Fibroblast of the aortic adventitia (primary cell): ENCODE data around the gene IL11RA. TPM values are rescaled to one million over a fixed set of nuclear protein-coding genes. Genes with fewer than 3 reads are reported as not detected.
A peak's percentile ranks its signal among the peaks of the same experiment; 100 is the strongest.

Experiments used
- DNase-seq: peaks from one replicate; pipeline ENCODE4 v3.0.0-alpha.2; 2010; ENCODE audit warnings: low read depth
- H3K4me3 ChIP-seq: 2 replicates; pipeline ENCODE4 v1.5.1; 2011; ENCODE audit warnings: low read depth, mild to moderate bottlenecking, control low read depth, low read length, moderate library complexity
- total RNA-seq: library from RNA; depleted of rRNA; stranded (reverse); fragments of >200 nt; gene quantifications from 2 replicates; pipeline ENCODE4 v1.2.3, GENCODE V29; 2012; ENCODE audit warnings: low replicate concordance
- TF ChIP-seq, protein P1 (sequence below): IDR thresholded peaks from 2 replicates; pipeline ENCODE4 v1.5.1; 2011; ENCODE audit warnings: mild to moderate bottlenecking, low read length, control low read depth, inconsistent platforms; ENCODE audit not compliant: insufficient read depth

IL11RA gene
- total RNA-seq, 1 donor = 23.8 TPM

DNA sequence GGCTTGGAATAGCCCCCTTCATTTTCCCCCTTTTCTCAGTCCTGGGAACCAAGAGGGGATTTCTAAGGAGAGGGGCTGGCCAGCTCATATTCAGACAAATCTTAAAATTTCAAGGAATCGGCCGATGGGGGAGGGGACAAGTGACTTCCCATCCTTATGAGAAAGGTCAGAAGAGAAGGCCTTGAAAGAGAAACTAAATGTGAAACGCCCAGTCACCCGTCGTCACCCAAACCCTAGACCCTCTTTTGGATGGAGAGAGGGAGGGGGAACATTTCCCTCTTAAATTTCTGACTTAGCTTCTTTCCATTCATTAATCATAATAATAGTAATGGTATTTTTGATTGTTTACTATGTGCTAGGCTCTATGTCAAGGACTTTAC lies 39.9 kb downstream of the IL11RA start:
- no peak overlapping the region for H3K4me3 ChIP-seq
- TF ChIP-seq, protein P1, sequence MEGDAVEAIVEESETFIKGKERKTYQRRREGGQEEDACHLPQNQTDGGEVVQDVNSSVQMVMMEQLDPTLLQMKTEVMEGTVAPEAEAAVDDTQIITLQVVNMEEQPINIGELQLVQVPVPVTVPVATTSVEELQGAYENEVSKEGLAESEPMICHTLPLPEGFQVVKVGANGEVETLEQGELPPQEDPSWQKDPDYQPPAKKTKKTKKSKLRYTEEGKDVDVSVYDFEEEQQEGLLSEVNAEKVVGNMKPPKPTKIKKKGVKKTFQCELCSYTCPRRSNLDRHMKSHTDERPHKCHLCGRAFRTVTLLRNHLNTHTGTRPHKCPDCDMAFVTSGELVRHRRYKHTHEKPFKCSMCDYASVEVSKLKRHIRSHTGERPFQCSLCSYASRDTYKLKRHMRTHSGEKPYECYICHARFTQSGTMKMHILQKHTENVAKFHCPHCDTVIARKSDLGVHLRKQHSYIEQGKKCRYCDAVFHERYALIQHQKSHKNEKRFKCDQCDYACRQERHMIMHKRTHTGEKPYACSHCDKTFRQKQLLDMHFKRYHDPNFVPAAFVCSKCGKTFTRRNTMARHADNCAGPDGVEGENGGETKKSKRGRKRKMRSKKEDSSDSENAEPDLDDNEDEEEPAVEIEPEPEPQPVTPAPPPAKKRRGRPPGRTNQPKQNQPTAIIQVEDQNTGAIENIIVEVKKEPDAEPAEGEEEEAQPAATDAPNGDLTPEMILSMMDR = no peak
- DNase-seq = no peak

GRCh38 chr9:34693560-34693959 lies 41.6 kb downstream of the IL11RA start:
- TF ChIP-seq, protein P1 = no peak
- no peak for DNase-seq
- H3K4me3 ChIP-seq = no peak overlapping the region

GRCh38 chr9:34694811-34695210 lies 42.8 kb downstream of the IL11RA start:
- no peak overlapping the region for H3K4me3 ChIP-seq
- TF ChIP-seq, protein P1 = no peak
- peak; percentile 54 for DNase-seq

- DNase-seq = peak; percentile 43
- TF ChIP-seq, protein P1 = peak; percentile 89
Measured at GRCh38 chr9:34701023-34701768, 49.2 kb downstream of the IL11RA start.

DNA sequence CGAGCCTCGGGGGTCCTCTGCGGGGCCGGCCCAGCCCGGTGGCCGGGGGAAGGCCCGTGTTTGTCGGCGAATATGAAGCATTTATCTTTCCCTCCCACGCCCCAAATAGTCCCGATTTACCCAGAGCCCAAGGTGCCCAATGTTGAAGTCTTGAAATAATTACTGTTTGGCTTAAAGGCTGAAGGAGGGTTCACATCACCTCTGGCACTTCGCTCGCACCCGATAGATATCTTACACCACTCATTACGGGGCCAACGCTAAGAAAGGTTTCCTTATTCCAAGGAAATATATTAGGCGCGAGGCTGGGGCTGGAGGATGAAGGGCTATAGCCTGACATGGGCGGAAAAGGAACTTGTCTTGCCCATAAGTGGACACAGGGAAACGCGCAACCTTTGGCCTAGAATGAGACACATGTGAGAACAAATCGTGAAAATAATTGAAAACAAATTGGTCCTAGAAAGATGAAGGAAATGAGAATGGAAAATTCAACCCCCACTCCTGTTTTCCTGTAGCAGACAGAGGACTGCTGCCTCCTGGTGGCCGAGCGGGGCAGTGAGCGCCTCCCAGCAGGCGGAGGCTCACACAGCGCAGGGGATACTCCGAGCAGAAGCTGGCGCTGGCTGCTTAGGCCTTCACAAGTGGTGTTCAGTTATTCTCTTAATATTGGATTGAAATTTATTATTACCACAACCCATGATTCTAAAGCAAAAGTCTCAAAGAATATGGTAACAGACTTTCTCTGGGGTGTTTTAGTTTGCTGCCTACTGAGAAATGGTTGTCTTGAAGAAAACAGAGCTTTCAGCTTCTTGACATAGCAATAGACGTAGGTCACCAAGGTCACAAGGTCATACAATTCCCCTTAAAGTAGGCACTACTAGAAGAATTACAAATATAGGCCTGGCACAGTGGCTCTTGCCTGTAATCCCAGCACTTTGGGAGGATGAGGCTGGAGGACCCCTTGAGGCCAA lies 50.1 kb downstream of the IL11RA start:
- peak overlapping the region; percentile 69 for H3K4me3 ChIP-seq
- DNase-seq = peak; percentile 86
- TF ChIP-seq, protein P1 = peak; percentile 99

More at GRCh38 chr9:34701023-34701768, 49.2 kb downstream of the IL11RA start:
- H3K4me3 ChIP-seq = peak overlapping the region; percentile 69

DNA sequence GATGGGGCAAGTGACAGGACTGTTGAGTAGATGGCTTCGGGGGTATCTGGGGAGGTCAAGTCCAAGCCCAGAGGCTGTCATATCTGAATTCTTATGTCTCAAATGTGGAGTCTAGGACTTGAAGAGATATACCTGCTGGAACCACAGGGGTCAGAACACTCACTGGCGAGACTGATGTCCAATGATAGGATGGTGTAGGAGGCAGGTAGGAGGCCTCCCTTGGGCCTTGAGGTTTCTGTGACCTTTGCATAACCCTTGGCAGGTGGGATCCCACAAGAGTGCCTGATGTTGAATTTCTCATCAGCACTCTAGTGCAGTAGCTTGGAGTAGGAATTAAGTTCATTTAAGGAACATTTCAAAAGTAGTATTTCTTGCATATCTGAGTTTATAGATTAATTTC lies 55.1 kb downstream of the IL11RA start:
- DNase-seq = no peak
- TF ChIP-seq, protein P1 = no peak
- no peak overlapping the region for H3K4me3 ChIP-seq
